CD1c-positive myeloid dendritic cell (primary cell): Measurements from ENCODE around the gene MAPKAPK2.
"Not testable (repeated sequence)": the region's sequence is repeated elsewhere in the genome, so short reads cannot be mapped to it uniquely, and the experiment has no call there.

Experiments
- DNase-seq: peaks from one replicate; pipeline ENCODE4 v3.0.0-alpha.2; 2016; ENCODE audit errors: extremely low spot score

MAPKAPK2 gene

DNA sequence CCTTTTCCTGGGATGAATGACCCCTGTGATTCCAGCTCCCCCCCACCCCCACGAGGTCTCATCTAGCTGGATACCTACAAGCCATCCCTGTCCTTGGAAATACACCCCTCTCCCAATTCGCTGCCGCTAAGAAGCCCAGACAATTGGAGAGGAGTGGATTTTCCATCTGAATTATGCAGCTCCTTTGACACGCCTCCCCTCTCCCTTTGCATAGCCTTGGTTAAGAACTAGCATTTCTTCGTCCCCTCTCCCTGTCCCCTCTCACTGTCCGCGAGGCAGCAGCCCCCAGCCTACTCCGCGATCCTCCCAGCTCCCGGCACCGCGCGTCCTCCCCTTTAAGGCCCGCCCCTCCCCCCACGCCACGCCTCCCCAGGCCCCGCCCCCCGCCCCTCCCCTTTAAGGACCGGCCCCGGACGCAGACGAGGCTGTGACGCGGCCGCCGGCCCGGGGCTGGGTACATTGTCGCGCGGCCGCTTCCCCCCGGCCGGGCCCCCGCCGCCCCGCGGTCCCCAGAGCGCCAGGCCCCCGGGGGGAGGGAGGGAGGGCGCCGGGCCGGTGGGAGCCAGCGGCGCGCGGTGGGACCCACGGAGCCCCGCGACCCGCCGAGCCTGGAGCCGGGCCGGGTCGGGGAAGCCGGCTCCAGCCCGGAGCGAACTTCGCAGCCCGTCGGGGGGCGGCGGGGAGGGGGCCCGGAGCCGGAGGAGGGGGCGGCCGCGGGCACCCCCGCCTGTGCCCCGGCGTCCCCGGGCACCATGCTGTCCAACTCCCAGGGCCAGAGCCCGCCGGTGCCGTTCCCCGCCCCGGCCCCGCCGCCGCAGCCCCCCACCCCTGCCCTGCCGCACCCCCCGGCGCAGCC, at the start of gene MAPKAPK2:
TSS of gene MAPKAPK2 (plus strand) at position 428 of the 856 bp plus-strand sequence. CDS start at position 753, 325 bp downstream.
- peak; percentile 88 for DNase-seq

DNA sequence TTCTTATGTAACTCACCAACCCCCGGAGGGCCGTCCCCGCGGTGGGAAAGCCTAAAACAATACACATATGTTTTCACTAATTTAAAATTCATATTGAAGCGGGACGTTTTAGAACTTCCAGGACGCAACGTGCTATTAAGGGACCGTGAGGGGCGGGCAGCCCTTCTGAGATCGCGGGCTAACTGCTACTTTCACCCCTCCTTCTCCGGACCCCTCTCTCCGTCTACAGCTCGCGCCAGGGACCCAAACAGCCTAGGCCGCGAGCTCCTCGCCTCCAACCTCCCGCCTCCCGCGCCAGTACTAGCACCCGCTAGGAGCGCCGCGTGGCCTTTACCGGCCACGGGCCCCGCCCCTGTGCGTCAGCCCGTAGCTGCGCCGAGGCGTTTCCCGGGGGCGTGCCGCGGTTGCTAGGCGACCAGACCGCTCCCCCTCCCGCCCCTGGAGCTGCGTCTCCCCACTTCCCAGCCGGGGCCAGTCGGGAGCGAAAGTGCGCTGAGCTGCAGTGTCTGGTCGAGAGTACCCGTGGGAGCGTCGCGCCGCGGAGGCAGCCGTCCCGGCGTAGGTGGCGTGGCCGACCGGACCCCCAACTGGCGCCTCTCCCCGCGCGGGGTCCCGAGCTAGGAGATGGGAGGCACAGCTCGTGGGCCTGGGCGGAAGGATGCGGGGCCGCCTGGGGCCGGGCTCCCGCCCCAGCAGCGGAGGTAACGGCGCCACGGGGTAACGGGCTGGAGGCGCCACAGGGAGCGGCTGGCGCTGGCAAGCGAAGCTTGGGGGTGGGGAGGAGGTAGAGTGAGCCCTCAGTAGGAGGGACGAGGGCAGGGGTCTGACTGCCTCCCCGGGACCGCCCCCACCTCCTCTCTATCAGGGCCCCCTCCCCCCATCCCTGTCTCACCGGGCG, 49.4 kb upstream of the MAPKAPK2 start, which contains the start of gene DYRK3:
TSS of gene DYRK3 (plus strand) at position 457 of the 898 bp plus-strand sequence. CDS start at position 625, 168 bp downstream.
- peak; percentile 96 for DNase-seq

DNA sequence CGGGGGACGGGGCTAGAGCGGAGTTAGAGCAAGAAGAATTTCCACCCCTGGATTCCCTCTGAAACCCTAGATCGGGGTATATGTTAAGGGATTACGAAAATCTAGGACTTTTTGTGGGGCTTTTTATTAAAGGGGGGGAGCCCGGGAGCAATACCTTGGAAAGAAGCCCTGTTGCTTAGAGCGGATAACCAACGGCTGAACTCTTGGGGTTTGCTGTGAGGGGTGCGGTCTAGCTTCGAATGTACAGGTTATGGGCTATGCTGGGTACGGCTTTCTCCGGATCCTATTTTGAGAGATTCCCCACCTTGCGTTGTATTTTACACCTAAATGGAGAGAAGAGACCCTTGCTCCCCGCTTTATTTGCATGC, 48.7 kb upstream of the MAPKAPK2 start:
- DNase-seq = no peak

DNA sequence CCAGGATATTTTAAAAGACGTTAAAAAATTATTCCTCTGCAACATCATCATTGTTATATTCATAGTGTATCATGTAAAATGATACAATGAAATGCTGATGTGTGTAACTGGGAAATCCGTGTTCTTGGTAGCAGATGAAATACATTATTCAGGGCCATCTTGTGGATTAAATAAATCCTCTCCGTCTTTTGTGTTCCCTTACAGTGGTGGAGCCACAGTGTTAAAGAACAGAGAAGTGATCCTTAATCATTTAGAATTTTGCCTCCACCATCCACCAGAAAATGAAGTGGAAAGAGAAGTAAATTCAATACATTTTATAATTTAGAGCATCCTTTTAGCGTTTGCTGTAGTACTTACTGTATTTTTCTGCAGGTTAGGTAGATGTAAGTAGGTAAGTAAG, 48.0 kb upstream of the MAPKAPK2 start:
- no peak for DNase-seq

DNA sequence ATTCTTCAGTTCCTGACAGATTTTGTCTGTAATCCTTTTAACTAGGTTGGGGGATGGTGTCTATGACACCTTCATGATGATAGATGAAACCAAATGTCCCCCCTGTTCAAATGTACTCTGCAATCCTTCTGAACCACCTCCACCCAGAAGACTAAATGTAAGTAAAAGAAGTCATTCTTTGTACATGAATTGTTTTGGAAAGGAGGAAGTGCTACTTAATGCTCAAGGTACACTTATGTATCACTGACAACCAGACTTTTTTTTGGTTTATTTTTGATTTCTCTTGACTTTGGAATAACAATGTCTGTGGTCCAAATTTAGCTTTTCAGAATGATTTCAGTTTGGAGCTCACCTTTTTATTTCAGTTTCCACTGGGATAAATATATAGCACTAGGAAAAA, 47.1 kb upstream of the MAPKAPK2 start:
- DNase-seq = no peak

DNA sequence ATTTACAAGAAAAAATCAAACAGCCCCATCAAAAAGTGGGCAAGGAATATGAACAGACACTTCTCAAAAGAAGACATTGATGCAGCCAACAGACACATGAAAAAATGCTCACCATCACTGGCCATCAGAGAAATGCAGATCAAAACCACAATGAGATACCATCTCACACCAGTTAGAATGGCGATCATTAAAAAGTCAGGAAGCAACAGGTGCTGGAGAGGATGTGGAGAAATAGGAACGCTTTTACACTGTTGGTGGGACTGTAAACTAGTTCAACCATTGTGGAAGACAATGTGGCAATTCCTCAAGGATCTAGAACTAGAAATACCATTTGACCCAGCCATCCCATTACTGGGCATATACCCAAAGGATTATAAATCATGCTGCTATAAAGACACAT, 42.6 kb upstream of the MAPKAPK2 start:
- not testable (repeated sequence) for DNase-seq

DNA sequence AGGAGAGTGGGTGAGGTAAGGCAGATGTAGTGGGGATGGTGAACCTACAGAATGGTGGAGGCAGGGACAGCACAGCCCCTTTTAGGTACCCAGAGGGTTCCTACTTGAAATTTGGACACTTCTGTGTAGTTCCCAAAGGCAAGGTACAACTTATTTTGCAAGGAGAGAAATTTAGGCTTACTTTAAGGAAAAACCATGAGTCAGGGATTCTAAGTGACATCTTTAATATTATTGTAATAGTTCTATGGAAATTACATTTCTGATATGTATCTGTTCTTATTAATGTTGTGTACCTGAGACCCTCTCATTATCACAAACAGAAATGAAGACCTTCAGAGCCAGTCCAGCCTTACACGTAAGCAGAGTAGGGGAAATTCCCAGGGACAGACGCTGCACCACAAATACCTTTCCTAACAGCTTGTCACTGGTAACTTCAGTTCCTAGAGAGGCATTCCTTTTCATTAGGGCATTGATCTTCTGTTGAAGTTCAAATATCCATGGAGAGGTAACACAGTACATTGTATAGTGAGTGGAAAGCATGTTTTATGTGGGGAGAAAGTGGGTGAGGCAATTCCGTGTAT, 41.5 kb upstream of the MAPKAPK2 start:
- no peak for DNase-seq

DNA sequence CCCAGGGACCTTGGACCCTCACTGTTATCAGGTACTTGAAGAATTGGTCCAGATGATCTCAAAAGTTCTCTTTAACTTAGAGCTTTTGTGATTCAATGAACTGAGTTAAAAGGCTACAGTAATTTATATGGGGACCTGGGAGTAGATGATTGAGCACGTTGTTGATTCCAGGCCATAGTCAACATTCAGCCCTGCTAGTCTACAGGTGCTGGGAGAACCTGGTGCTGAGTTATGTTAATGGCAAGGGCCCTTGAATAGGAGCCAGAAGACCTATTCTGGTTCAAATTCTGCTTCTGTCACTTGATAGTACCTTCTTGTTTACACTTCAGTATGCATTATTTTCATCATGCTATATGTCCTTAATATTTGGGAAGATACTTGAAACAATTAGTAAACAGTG, 38.2 kb upstream of the MAPKAPK2 start:
- DNase-seq = no peak

DNA sequence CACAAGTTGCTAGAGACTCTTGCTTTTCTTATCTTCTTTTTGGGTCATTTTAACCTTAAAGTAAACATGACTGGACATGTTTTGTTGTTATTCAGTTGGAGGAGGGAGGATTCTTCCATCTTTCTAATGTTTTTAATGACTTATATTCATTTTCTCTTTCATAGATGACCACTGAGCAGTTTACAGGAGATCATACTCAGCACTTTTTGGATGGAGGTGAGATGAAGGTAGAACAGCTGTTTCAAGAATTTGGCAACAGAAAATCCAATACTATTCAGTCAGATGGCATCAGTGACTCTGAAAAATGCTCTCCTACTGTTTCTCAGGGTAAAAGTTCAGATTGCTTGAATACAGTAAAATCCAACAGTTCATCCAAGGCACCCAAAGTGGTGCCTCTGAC, 37.5 kb upstream of the MAPKAPK2 start:
- DNase-seq = no peak

DNA sequence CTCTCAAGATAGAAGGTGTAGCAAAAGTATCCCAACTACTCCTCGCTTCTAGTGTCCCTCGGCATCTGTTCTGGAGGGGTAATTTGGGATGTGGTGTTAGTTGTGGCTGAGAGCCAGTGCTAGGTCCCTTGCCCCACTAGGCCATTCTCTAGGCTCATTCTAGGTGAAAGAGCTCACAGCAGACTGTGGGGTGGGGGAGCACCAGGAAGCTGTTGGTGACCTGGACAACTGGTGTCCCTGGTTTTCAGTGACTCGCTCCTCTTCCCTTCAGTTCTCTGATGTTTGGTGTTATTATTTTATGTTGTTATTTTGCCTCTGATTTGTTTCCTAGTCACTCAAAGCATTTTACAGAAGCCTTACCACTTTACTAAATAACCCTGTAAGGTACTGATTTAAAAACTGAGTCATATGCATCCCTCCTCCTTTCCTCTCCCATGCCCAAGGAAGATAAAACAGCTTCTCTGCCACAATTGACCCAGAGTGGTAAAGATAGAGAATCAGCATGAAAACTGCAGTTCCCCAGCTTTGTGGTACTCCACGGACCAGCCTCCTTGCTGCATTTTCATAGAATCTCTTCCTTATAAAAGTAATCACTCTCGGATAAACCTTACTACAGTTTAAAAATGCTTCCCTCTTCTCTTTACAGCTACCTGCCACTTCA, 35.3 kb upstream of the MAPKAPK2 start:
- no peak for DNase-seq

DNA sequence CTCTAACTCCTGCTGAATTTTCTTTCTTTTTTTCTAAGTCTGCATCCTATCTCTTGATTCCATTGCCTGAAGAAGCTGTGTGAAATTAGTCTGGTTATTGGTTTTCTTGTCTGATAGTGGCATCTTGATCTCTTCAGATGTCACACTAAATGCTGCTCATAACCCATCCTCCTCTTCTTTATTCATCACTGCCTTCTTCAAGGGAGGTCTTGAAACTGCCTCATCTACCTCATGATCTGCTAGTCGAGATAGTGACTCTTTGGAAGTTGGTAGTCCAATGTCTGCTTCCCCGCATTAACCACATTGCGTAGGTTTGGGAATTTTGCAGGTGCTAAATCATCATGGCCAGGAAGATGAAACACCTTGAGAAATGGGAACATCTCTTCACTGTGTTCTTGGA, 33.7 kb upstream of the MAPKAPK2 start:
- DNase-seq = no peak

DNA sequence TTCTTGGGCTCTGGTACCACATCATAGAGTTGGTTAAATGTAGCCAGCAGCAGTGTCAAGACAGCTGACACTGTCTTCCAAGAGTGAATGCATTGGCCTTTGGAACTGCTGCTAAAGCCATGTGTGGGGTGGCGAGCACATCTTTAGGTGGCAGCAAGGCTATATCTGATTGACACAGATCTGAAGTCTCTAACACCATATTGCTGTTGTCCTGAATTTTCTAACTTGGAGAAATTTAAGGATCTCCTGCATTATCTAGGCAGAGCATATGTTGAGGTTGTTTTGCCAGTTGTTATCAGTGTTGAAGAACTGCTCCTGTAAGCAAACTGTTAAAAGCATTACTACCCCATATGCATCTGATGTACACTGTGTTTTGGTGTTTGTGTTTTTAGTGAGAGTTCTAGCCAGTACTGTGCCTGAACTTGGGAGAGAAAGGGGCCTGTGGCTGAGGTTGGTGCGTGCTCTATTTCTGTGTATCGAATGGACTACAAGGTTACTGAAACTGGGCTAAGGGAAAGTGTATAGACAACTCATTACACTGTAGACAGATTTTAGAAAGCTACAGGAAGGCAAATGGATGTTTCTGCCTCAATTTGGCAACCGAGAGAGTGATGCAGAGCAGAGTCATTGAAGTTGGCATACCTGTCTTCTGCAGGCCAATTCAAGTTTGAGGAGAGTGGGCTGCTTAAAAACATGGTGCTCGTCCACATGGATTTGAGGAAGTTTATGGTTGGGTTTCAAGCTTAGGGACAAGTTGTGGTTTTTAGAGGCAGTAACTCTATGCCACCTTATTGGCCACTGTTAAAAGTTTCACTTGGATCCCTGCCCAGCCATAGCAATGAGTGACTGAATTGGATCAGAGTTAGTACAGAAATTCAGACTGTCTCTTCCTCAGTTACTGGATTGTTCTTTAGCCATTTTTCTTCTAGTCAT, 32.5 kb upstream of the MAPKAPK2 start:
- no peak for DNase-seq

DNA sequence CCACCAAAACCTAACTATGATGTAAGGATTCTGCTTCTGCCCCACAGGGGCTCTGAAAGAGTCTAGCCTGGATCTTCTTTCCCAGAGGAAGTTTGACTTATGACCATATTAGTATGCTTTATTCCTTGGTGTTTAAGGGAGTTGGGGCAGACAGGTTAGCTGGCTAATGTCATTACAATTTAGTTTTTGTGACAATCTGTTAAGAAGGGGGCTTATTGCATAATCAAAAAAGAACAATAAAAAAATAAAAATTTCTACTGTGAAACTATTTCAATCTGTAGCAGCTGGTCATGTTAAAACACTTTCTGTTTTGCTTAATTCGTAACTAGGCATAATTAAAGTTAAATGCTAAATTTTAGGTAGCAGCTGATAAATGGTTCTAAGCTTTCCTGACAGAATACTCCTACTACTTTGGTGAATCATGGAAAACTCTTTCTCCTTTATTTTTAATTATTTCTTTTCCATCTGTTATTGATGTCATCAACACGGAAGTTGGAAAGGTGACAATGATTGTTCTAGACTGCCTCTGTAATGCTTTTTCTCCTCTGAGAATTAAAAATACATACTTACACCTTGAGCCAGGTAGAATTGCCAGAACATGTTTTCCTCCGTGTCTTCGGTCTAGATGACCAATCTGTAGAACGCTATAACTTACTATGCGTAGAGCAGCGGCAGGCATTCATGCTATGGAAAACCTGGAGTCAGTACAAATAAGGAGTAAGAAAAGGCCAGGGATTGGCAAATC, 30.8 kb upstream of the MAPKAPK2 start:
- DNase-seq = no peak

DNA sequence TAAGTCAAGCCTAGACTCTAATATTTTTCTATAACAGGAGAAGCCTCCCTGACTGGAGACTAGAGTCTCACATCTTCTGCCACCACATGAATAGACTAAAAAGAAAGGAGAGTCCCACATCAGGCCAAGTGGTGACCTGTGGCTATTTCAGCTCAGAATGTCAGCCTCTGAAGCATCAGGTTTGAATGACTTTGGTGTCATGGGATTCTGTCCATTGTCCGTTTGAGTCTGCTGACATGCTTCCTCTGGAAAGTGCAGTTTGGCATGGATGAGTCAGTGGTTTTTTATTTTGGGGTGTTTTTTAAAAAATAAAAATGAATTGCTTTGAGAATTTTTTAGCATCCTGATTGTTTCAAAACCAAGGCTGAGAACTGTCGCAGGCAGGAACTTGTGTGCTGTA, 29.9 kb upstream of the MAPKAPK2 start:
- no peak for DNase-seq

DNA sequence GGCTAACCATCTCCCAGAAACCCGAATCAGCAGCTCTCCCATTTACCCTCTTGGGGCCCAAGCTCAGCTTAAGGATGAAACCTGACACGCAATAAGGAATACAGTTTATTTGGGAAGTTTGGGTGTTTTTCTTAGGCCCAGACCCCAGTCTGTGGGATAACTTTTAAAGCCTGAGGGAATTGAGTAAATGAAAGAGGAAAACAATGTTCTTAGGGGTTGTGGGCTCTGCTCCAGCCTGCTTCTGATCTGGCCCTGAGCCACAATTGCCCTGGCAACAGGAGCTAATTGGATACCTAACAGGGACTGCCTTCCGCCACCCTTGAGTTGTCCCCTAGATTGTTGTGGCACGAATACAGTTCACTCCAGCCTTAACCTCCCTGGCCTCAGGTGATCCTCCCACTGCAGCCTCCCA, 29.2 kb upstream of the MAPKAPK2 start:
- DNase-seq = no peak

DNA sequence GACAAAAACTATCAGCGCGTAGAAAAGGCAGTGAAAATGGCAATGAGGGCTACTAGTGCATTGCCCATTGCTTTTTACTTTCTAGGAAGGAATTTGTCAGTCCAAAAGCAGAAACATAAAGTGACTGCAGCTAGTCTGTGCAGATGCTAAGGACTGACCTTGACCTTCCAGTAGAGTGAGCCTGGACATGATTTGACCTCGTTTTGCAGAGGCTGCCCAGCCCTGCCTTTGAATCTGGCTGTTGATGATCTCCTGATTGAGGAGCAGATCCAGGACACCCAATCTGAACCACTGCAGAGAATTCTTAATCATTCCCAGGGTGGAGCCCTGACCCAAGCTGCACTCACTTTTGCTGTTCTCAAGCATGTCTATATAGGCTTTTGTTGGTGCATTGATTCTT, 27.8 kb upstream of the MAPKAPK2 start:
- DNase-seq = no peak

DNA sequence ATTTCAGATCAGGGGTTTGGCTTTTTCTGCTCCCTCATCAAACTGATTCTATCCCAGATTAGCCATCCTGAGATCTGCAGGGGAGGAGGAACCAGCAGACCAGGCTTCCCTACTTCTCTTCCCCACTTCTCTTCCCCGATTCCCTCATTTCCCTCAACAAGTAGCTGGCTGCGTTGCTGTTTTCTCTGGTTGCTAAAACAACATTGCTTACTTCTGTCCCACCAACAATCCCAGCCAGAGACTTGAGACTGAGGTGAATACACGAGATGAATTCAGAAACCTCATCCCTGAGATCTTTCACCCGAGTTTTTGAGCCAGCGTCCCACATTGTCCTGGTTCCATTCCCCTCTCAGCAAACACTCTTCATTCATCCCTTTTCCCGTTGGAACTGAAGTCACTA, 27.0 kb upstream of the MAPKAPK2 start:
- DNase-seq = no peak

DNA sequence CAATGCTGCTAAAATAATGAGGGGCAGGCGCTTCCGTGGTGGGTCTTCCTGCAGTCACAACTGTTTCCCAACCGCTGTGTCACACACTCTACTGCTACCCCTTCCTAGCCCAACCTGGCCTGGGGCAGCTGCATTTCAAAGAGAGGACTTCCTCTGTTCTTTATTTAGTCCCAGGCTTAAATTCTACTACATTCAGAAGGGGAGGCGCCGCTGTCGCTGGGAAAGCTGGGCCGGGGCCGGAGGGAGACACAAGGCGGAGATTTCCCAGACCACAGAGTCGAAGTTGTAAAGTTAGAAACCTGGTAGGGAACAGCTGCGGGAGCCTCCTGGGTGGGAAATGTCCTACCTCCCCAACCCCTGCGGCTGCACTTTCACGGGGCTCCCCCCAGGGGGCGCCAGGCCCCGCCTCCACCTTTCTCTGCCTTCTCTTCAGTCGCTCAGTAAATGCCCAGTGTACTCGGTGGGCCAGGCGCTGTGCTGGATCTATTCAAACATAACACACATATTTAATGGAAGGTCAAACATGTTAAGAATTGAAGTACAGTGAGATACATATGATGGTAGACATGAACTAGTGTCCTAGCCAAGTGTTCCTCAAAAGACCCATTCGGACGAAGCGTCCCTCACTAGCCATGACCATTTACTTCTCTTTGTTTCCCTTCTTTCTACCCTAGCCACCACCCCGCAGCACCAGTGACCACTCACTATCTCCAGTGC, 26.3 kb upstream of the MAPKAPK2 start:
- peak; percentile 56 for DNase-seq

DNA sequence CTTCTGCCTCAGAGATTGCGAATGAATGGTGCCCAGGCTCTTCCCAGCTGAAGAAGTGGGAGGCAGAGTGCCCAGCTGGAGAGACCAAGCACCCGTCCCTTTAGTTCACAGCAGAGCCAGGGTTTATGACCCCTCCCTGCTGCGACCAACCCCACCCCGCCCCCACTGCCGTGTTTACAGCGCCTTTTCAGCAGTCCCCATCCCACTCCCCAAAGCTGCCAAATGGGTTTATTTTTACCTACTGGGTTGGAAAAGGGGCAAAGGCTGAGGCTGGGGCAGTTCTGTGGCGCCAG, 25.8 kb upstream of the MAPKAPK2 start:
- no peak for DNase-seq

DNA sequence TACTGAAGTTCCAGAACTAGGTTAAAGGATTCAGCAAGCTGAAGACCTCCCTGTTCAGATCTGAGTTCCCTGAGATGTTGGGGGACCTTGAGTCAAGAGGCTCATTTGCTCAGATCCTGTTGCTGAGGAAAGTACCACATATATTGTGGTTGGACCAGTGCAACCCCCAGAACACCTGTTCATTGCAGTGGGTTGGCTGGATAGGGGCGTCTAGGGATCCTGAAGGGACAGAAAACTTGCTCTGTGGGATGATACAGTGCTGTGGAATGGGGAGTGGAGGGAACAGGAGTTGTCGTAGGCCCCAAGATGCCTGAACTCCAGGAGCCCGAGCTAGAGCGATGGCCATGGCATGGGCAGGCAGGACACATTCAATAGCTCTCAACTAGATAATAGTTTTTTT, 24.6 kb upstream of the MAPKAPK2 start:
- no peak for DNase-seq
